Stomach (tissue), 9 donors: ENCODE results near the gene ZFPL1. TPM values are rescaled to one million over a fixed set of nuclear protein-coding genes. Genes with fewer than 3 reads are reported as not detected.

Experiments used
- DNase-seq, 2 donors: peaks; one replicate each; pipeline versions ENCODE4 v3.0.0 to v3.0.0-alpha.2; 2013 to 2019
- H3K27ac ChIP-seq, 5 donors: fragments of 200-600 bp in 4 of 5; sonication (generic) in 4 of 5; one replicate each; pipeline ENCODE4 v1.5.1; 2013 to 2019; ENCODE audit warnings: mild to moderate bottlenecking in 1 of 5, moderate library complexity in 1 of 5
- H3K27me3 ChIP-seq, 3 donors: fragments of 200-600 bp; sonication (generic); one replicate each; pipeline ENCODE4 v1.5.1; 2017 to 2019; ENCODE audit warnings: mixed run types in 1 of 3
- H3K36me3 ChIP-seq, 4 donors: fragments of 200-600 bp; sonication (generic); 1 replicate in 3 of 4; 2 replicates in 1 of 4; pipeline ENCODE4 v1.5.1; 2016 to 2019
- H3K4me1 ChIP-seq, 4 donors: fragments of 200-600 bp; sonication (generic); one replicate each; pipeline ENCODE4 v1.5.1; 2016 to 2019
- H3K4me3 ChIP-seq, 4 donors: fragments of 200-600 bp; sonication (generic) in 3 of 4; one replicate each; pipeline ENCODE4 v1.5.1; 2016 to 2019; ENCODE audit warnings: mild to moderate bottlenecking in 1 of 4
- H3K9me3 ChIP-seq, 4 donors: fragments of 200-600 bp; sonication (generic); one replicate each; pipeline ENCODE4 v1.5.1; 2016 to 2019
- EP300 ChIP-seq: sonication (generic); formaldehyde crosslinking; IDR thresholded peaks from one replicate; pipeline ENCODE4 v1.6.1; 2017; ENCODE audit warnings: antibody characterized with exemption
- POLR2A ChIP-seq, 4 donors: fragments of 450-650 bp; IDR thresholded peaks; one replicate each; pipeline ENCODE4 v1.6.1; 2016; ENCODE audit warnings: antibody characterized with exemption in 4 of 4, control low read depth in 2 of 4, mild to moderate bottlenecking in 1 of 4, moderate library complexity in 1 of 4
- POLR2AphosphoS5 ChIP-seq, 3 donors: sonication (generic); formaldehyde crosslinking; IDR thresholded peaks; one replicate each; pipeline ENCODE4 v1.6.1; 2016; ENCODE audit warnings: antibody characterized with exemption in 3 of 3
- WGBS, 5 donors: extraction: QIAGEN DNeasy Blood & Tissue Kit in 3 of 5; methylation state at CpG; one replicate each; pipeline versions ENCODE4 v1.1.5 to v1.1.7; 2013 to 2018; 5-methylcytosine and 5-hydroxymethylcytosine counted together
- intact Hi-C: fragments of 100-400 bp; cut with DNase I; formaldehyde crosslinking; loops from one replicate; pipeline ENCODE4 v1.15.1; 2023; ENCODE audit warnings: low total_unique reads
- polyA plus RNA-seq, 3 donors: library from polyadenylated mRNA; stranded (reverse); fragments of 200-250 nt; gene quantifications; one replicate each; pipeline ENCODE4 v1.2.3, GENCODE V29; 2013
- total RNA-seq, 5 donors: library from RNA; depleted of rRNA; stranded (reverse); fragments of >200 nt; gene quantifications; one replicate each; pipeline versions ENCODE4 v1.1.0 to v1.2.3, GENCODE V29; 2014 to 2016
- TF ChIP-seq, protein P1 (sequence below), 7 experiments: fragments of 450-650 bp in 4 of 7; fragments of 200-600 bp in 3 of 7; sonication (generic) in 3 of 7; IDR thresholded peaks; one replicate each; pipeline ENCODE4 v1.5.1; 2016 to 2019; ENCODE audit warnings: antibody characterized with exemption in 7 of 7, control low read depth in 2 of 7, mild to moderate bottlenecking in 1 of 7
- donor health status: healthy with polysubstance abuse.
- donor health status: Bipolar disorder and iron deficiency.
- donor health status: healthy.

The ZFPL1 gene
- total and polyA plus RNA-seq, 8 donors, result 17.6 to 62.0 (median 37.0) TPM

DNA sequence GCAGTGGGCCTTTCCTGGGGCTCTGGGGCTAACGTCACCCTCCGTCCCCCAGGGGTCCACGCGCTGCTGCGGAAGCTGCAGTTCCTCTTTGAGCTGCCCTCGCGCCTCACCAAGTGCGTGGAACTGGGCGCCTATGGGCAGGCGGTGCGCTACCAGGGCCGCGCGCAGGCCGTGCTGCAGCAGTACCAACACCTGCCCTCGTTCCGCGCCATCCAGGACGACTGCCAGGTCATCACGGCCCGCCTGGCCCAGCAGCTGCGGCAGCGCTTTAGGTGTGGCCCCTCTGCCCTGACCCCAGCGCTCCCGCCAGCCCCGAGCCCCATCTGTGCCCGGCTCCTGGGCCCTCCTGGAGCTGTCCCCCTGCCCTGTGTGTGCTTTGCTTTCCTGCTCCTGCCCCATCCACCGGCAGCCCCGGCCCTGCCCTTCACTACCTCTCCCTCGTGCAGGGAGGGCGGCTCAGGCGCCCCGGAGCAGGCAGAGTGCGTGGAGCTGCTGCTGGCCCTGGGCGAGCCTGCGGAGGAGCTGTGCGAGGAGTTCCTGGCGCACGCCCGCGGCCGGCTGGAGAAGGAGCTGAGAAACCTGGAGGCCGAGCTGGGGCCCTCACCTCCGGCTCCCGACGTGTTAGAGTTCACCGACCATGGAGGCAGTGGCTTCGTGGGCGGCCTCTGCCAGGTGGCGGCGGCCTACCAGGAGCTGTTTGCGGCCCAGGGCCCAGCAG is 23.9 kb downstream of the ZFPL1 start:
- H3K27ac ChIP-seq, result peak overlapping the region; percentile 24 to 54 (median 39)
- WGBS, 5 donors, result 89 to 94% (median 94%) methylated on average over 29 to 52 of the region's 52 CpGs
- intact Hi-C loops, result no loop called here
- DNase-seq, result no peak
- H3K9me3 ChIP-seq, result no peaks in the 10 kb centered on the region
- peak overlapping the region in 1 of 4 donors; percentile 15 for H3K4me3 ChIP-seq
- peaks cover 24 to 43% (median 42%) of the 10 kb centered on the region in 4 donors for H3K36me3 ChIP-seq
- TF ChIP-seq POLR2A (IDR thresholded peaks at IDR 0.05) (no peak), POLR2AphosphoS5 (IDR thresholded peaks at IDR 0.05) (no peak)
- H3K4me1 ChIP-seq, result peaks cover 30 to 72% (median 63%) of the 10 kb centered on the region in 4 donors
- peaks cover 0 to 2% (median 0%) of the 10 kb centered on the region in 3 donors for H3K27me3 ChIP-seq

GRCh38 chr11:65108469-65109123 is 24.6 kb downstream of the ZFPL1 start:
- peaks cover 35 to 72% (median 67%) of the 10 kb centered on the region in 4 donors for H3K4me1 ChIP-seq
- peak overlapping the region in 1 of 4 donors; percentile 15 for H3K4me3 ChIP-seq
- H3K27ac ChIP-seq, result peak overlapping the region; percentile 24 to 54 (median 39)
- H3K27me3 ChIP-seq, result peaks cover 0 to 4% (median 0%) of the 10 kb centered on the region in 3 donors
- H3K9me3 ChIP-seq, result no peaks in the 10 kb centered on the region
- H3K36me3 ChIP-seq, result peaks cover 24 to 43% (median 41%) of the 10 kb centered on the region in 4 donors
- intact Hi-C loops, result no loop called here
- DNase-seq, result peak in 1 of 2 donors; percentile 80
- TF ChIP-seq POLR2A (IDR thresholded peaks at IDR 0.05), result no peak
- TF ChIP-seq, protein P1, sequence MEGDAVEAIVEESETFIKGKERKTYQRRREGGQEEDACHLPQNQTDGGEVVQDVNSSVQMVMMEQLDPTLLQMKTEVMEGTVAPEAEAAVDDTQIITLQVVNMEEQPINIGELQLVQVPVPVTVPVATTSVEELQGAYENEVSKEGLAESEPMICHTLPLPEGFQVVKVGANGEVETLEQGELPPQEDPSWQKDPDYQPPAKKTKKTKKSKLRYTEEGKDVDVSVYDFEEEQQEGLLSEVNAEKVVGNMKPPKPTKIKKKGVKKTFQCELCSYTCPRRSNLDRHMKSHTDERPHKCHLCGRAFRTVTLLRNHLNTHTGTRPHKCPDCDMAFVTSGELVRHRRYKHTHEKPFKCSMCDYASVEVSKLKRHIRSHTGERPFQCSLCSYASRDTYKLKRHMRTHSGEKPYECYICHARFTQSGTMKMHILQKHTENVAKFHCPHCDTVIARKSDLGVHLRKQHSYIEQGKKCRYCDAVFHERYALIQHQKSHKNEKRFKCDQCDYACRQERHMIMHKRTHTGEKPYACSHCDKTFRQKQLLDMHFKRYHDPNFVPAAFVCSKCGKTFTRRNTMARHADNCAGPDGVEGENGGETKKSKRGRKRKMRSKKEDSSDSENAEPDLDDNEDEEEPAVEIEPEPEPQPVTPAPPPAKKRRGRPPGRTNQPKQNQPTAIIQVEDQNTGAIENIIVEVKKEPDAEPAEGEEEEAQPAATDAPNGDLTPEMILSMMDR (IDR thresholded peaks at IDR 0.05), result no peak
- peak in 1 of 3 donors; percentile 48 for TF ChIP-seq POLR2AphosphoS5 (IDR thresholded peaks at IDR 0.05)
- no peak for TF ChIP-seq EP300
- WGBS, 5 donors, result 79 to 90% (median 87%) methylated on average over 18 to 38 of the region's 38 CpGs

DNA sequence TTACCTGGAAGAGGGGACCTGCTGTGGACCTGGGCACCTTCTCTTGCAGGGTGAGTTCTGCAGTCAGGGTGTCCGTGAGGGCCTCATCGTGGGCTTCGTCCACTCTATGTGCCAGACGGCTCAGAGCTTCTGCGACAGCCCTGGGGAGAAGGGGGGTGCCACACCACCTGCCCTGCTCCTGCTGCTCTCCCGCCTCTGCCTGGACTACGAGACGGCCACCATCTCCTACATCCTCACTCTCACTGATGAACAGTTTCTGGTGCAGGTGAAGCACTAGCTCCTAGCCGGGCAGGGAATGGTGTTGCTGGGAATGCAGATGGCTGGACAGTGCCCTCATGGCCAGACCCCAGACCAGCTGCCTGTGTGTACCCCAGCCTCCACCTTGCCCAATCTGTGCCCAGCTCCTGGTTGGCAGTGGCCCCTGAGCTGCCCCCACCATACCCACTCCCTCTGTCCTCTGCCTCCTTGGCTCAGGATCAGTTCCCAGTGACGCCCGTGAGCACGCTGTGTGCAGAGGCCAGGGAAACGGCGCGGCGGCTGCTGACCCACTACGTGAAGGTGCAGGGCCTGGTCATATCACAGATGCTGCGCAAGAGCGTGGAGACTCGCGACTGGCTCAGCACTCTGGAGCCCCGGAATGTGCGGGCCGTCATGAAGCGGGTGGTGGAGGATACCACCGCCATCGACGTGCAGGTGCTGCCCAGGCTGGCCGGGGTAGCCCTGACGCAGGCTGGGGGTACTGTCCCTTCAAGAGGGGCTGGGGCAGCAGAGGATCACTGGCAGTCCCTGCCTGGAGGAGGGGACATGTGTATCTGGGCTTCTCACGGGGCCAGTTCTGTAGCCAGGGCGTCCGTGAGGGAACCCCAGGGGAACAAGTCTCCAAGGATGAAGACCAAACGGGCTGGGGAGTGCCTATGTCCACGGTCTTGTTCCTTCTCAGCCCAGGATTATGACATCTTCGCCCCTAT is 25.5 kb downstream of the ZFPL1 start:
- peak overlapping the region in 3 of 5 donors; percentile 1 to 84 (median 21) for H3K27ac ChIP-seq
- intact Hi-C loops, result no loop called here

GRCh38 chr11:65110354-65110861 is 26.4 kb downstream of the ZFPL1 start:
- peak; percentile 93 for DNase-seq
- TF ChIP-seq POLR2AphosphoS5 (IDR thresholded peaks at IDR 0.05) (peak in 1 of 3 donors; percentile 48), EP300 (no peak)
- TF ChIP-seq, protein P1 (IDR thresholded peaks at IDR 0.05), result peak in 6 of 7 experiments; percentile 85 to 100 (median 100)
- Histone ChIP-seq H3K36me3 (peaks cover 24 to 41% (median 38%) of the 10 kb centered on the region in 4 donors), H3K27ac (peak overlapping the region; percentile 4 to 84 (median 74)), H3K4me3 (no peak overlapping the region), H3K9me3 (no peaks in the 10 kb centered on the region), H3K4me1 (peaks cover 31 to 62% (median 56%) of the 10 kb centered on the region in 4 donors), H3K27me3 (peaks cover 0 to 4% (median 0%) of the 10 kb centered on the region in 3 donors)
- intact Hi-C loops, result no loop called here
- 8 to 11% (median 9%) methylated on average over 12 to 18 of the region's 18 CpGs for WGBS, 5 donors

More for the DNA sequence above, 25.5 kb downstream of the ZFPL1 start:
- TF ChIP-seq, protein P1 (IDR thresholded peaks at IDR 0.05), result no peak
- TF ChIP-seq POLR2AphosphoS5 (IDR thresholded peaks at IDR 0.05), result no peak
- no peak for TF ChIP-seq POLR2A (IDR thresholded peaks at IDR 0.05)
- no peak for TF ChIP-seq EP300
- Histone ChIP-seq H3K9me3 (no peaks in the 10 kb centered on the region), H3K27me3 (peaks cover 0 to 4% (median 0%) of the 10 kb centered on the region in 3 donors), H3K36me3 (peaks cover 24 to 43% (median 41%) of the 10 kb centered on the region in 4 donors), H3K4me1 (peaks cover 31 to 68% (median 60%) of the 10 kb centered on the region in 4 donors), H3K4me3 (no peak overlapping the region)
- 74 to 90% (median 89%) methylated on average over 18 to 36 of the region's 36 CpGs for WGBS, 5 donors
- DNase-seq, result no peak
